Activated CD4-positive, alpha-beta T cell treated with anti-CD3 and anti-CD28 coated beads, Interleukin-2, amount 10 ng/mL, durations not matched to agents 7 days and 5 days (primary cell): ENCODE measurements around the gene SPRED2. TPM values are rescaled to one million over a fixed set of nuclear protein-coding genes. Genes with fewer than 3 reads are reported as not detected.

Experiments used
- CTCF ChIA-PET: fragments of 350-600 bp; sonication (Branson Sonifier 250); formaldehyde crosslinking; loops from one replicate; lab custom pipeline; 2021; ENCODE audit warnings: antibody characterized with exemption; lab: Charles Lee
- POLR2A ChIA-PET: fragments of 350-600 bp; sonication (Branson Sonifier 250); formaldehyde crosslinking; loops from one replicate; lab custom pipeline; 2021; ENCODE audit warnings: antibody characterized with exemption; lab: Charles Lee
- DNase-seq: peaks from one replicate; pipeline ENCODE4 v3.0.0-alpha.2; 2020
- H3K27ac Mint-ChIP-seq: one replicate; pipeline ENCODE4 v1.8.0; 2021; ENCODE audit warnings: mild to moderate bottlenecking, moderate library complexity, mixed read lengths
- H3K27me3 Mint-ChIP-seq: one replicate; pipeline ENCODE4 v1.8.0; 2021; ENCODE audit warnings: mixed read lengths
- H3K36me3 Mint-ChIP-seq: one replicate; pipeline ENCODE4 v1.8.0; 2021; ENCODE audit warnings: low read depth, mixed read lengths
- H3K4me1 Mint-ChIP-seq: one replicate; pipeline ENCODE4 v1.8.0; 2021; ENCODE audit warnings: mixed read lengths
- H3K4me3 Mint-ChIP-seq: one replicate; pipeline ENCODE4 v1.8.0; 2021; ENCODE audit warnings: mild to moderate bottlenecking, moderate library complexity, mixed read lengths
- H3K9me3 Mint-ChIP-seq: one replicate; pipeline ENCODE4 v1.8.0; 2021; ENCODE audit warnings: mixed read lengths
- total RNA-seq, 2 experiments: library from RNA; stranded (reverse); gene quantifications; one replicate each; pipeline ENCODE4 v1.2.3, GENCODE V29; 2021

Gene SPRED2
- total RNA-seq, 2 experiments from 2014 or later = 6.2 to 8.1 TPM

DNA sequence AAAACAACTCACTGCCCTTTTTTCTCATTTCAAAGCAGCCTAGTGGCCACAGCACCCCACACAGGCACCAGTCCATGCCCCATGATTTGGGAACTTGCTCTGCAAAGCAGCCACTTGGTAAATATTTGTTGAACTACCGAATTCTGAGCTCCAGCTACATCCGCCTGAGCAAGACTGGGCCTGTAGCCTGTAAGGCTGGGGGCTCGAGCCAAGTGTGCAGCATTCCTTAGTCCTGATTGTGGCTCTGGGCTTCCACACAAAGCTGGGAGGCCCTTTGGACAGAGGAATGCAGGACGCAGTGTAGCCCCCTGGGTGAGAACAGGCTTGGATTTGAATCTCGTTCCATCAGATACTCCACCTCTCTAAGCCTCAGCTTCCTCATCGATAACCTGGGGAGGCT is 116.3 kb downstream of the SPRED2 start:
- ChIA-PET POLR2A (no interaction called here), CTCF (interaction anchor here (0.7 kb wide), 1 partner anchor 15 kb away, joined by 3 read pairs; no protein-coding TSS in a partner anchor)
- Mint-ChIP-seq H3K4me1 (peaks cover 25% of the 10 kb centered on the region), H3K9me3 (peaks cover 4% of the 10 kb centered on the region), H3K27me3 (no peaks in the 10 kb centered on the region), H3K4me3 (no peak overlapping the region), H3K27ac (no peak overlapping the region), H3K36me3 (peaks cover 8% of the 10 kb centered on the region)
- DNase-seq = no peak

DNA sequence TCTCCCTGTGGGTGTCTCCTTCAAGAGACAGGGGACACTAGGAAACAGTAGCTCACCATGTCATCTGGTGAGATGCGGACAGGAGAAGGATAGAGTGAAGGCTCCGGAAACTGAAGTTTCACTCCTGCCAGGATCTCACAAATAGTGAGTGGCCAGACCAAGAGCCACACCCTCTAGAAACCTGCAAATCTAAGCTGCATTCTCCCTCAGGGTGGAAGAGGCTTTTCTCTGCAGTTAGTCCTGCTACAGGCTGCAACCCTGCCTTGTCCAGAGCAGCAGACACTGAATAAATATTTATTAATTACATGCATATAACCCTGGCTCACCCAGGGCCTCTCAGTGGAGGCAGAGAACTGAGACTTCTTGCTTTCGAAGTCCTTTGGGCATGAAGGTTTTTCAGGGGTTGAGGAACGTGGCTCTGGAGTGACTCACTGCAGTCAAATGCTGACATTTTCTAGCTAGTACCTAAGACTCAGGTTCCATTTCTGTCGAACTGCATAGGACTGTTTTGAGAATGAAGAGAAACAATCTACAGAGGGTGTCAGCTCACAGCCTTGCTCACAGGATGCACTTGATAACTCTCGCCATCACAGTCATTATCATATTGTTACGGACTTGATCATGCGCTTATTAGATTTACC is 117.5 kb downstream of the SPRED2 start:
- H3K27ac Mint-ChIP-seq = no peak overlapping the region
- no peaks in the 10 kb centered on the region for H3K27me3 Mint-ChIP-seq

GRCh38 chr2:65313954-65314256 is 118.5 kb downstream of the SPRED2 start:
- POLR2A ChIA-PET = no interaction called here
- H3K4me1 Mint-ChIP-seq = peaks cover 12% of the 10 kb centered on the region
- DNase-seq = no peak
- H3K36me3 Mint-ChIP-seq = peaks cover 6% of the 10 kb centered on the region
- H3K27me3 Mint-ChIP-seq = no peaks in the 10 kb centered on the region
- CTCF ChIA-PET = interaction anchor here (0.6 kb wide), 1 partner anchor 9 kb away, joined by 4 read pairs; no protein-coding TSS in a partner anchor
- H3K4me3 Mint-ChIP-seq = no peak overlapping the region
- H3K27ac Mint-ChIP-seq = no peak overlapping the region
- peaks cover 1% of the 10 kb centered on the region for H3K9me3 Mint-ChIP-seq

More for the DNA sequence above, 117.5 kb downstream of the SPRED2 start:
- ChIA-PET CTCF (interaction anchor here (1.0 to 1.1 kb wide), 2 partner anchors 17 to 44 kb away, joined by 3 read pairs; no protein-coding TSS in a partner anchor), POLR2A (no interaction called here)
- no peak for DNase-seq
- Mint-ChIP-seq H3K4me3 (no peak overlapping the region), H3K4me1 (peaks cover 15% of the 10 kb centered on the region), H3K9me3 (peaks cover 4% of the 10 kb centered on the region), H3K36me3 (peaks cover 8% of the 10 kb centered on the region)

GRCh38 chr2:65313126-65313953 is 119.1 kb downstream of the SPRED2 start:
- Mint-ChIP-seq H3K4me1 (peaks cover 12% of the 10 kb centered on the region), H3K27ac (no peak overlapping the region), H3K36me3 (peaks cover 4% of the 10 kb centered on the region), H3K27me3 (no peaks in the 10 kb centered on the region), H3K9me3 (no peaks in the 10 kb centered on the region), H3K4me3 (no peak overlapping the region)
- no peak for DNase-seq
- CTCF ChIA-PET = interaction anchor here (0.6 to 3.9 kb wide), 2 partner anchors 9 to 13 kb away, joined by 4 to 11 read pairs; no protein-coding TSS in a partner anchor
- POLR2A ChIA-PET = no interaction called here

DNA sequence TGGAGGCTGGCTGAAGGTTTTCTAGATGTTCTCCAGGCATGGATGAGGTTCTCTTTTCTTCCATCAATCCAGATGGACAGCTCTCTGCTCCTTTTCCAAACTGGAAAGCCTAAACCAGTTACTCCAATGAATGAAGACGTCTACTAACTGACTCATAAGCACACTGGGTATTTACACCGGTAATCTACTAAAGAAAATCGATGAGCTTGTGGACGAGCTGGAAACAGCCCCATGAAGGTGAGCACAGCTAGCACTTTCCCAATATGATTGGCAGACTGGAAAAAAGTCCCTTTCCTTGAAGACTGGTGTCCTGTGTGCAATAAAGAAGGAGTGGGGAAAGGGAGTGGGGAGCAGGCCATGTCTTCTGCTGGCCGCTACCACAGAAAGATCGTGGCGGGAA is 120.8 kb downstream of the SPRED2 start:
- POLR2A ChIA-PET = no interaction called here
- Mint-ChIP-seq H3K36me3 (peaks cover 4% of the 10 kb centered on the region), H3K27me3 (no peaks in the 10 kb centered on the region), H3K27ac (no peak overlapping the region), H3K4me1 (peaks cover 9% of the 10 kb centered on the region), H3K4me3 (no peak overlapping the region), H3K9me3 (no peaks in the 10 kb centered on the region)
- DNase-seq = no peak
- CTCF ChIA-PET = interaction anchor here (3.9 kb wide), 1 partner anchor 11 kb away, joined by 11 read pairs; no protein-coding TSS in a partner anchor

GRCh38 chr2:65311049-65311448 is 121.3 kb downstream of the SPRED2 start:
- CTCF ChIA-PET = interaction anchor here (3.9 kb wide), 1 partner anchor 11 kb away, joined by 11 read pairs; no protein-coding TSS in a partner anchor
- no peak overlapping the region for H3K27ac Mint-ChIP-seq
- H3K27me3 Mint-ChIP-seq = no peaks in the 10 kb centered on the region
- H3K36me3 Mint-ChIP-seq = peaks cover 4% of the 10 kb centered on the region
- POLR2A ChIA-PET = no interaction called here
- H3K4me3 Mint-ChIP-seq = no peak overlapping the region
- no peak for DNase-seq
- no peaks in the 10 kb centered on the region for H3K9me3 Mint-ChIP-seq
- H3K4me1 Mint-ChIP-seq = peaks cover 6% of the 10 kb centered on the region

DNA sequence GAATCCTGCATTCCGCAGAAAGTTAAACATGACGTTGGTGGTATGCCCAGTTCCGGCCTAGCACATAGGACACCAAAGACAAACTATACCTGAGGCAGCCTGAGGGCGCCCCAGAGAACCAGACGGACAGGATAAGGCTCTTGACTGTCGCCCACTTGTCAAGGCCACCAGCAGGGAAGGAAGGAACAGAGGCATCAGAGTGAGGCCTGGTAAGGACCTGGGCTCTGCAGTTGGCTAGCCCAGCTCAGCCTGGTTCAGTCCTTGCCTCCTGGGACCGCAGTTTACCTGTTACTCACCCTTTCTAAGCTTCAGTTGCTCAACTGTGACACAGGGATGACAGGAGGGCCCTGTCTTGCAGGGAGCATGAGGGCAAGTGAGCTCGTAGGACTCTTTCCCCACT is 122.7 kb downstream of the SPRED2 start:
- peaks cover 2% of the 10 kb centered on the region for H3K27me3 Mint-ChIP-seq
- peaks cover 4% of the 10 kb centered on the region for H3K36me3 Mint-ChIP-seq
- no peak for DNase-seq
- H3K4me1 Mint-ChIP-seq = peaks cover 6% of the 10 kb centered on the region
- H3K9me3 Mint-ChIP-seq = no peaks in the 10 kb centered on the region
- POLR2A ChIA-PET = no interaction called here
- no peak overlapping the region for H3K27ac Mint-ChIP-seq
- no peak overlapping the region for H3K4me3 Mint-ChIP-seq
- CTCF ChIA-PET = interaction anchor here (0.6 to 3.9 kb wide), 3 partner anchors 9 to 63 kb away, joined by 3 to 11 read pairs (median 3); no protein-coding TSS in a partner anchor

GRCh38 chr2:65305934-65306333 is 126.5 kb downstream of the SPRED2 start:
- H3K4me1 Mint-ChIP-seq = peaks cover 22% of the 10 kb centered on the region
- DNase-seq = no peak
- no peaks in the 10 kb centered on the region for H3K9me3 Mint-ChIP-seq
- H3K36me3 Mint-ChIP-seq = peaks cover 5% of the 10 kb centered on the region
- no peak overlapping the region for H3K27ac Mint-ChIP-seq
- peaks cover 8% of the 10 kb centered on the region for H3K27me3 Mint-ChIP-seq
- ChIA-PET CTCF (no interaction called here), POLR2A (no interaction called here)
- H3K4me3 Mint-ChIP-seq = no peak overlapping the region

DNA sequence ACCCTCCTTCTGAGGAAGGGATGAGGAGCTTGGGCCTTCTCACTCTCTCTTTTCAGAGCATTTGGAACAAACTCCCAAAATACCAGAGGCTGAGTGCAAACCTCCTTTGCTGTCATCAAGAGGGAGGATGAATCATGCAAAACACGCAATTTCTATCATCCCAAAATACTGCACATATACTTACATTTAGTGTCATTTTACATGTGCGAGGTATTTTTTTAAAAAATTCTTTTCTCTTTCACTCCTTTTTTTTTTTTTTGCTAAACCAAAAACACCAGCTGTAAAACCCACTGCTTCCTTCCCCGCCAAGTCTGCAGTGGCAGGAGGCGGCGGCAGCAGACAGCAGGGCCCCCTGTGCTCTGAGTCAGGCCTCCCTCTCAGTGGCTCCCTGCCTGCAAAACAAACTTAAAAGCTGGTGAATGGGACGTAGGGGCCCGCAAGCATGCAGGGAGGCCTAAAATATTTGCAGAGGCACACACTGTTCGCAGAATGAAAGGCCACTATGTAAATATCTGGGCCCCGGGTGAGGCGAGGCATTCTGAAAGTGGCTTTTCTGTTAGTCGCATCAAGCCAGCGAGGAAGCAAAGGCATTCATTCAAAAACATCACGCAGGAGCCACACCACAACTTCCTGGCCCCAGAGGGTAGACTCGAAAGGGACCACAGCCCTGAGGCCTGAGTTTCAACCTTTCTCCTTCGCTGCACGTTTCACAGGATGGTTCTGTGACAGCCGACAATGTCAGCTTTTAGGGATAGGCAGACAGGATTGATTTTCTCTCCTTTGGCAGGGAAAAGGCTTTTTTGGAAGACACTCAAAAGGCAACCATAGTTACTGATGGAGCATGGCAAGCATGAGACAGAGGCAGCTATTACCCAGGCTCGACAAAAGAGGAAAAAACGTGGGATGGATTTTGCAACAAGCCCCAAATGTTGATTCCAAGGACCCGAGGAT is 131.4 kb downstream of the SPRED2 start:
- H3K4me3 Mint-ChIP-seq = peak overlapping the region; percentile 66
- POLR2A ChIA-PET = interaction anchor here (0.6 kb wide), 3 partner anchors 16 to 550 kb away, joined by 3 to 4 read pairs (median 3); no protein-coding TSS in a partner anchor
- peaks cover 11% of the 10 kb centered on the region for H3K27me3 Mint-ChIP-seq
- H3K27ac Mint-ChIP-seq = peak overlapping the region; percentile 94
- CTCF ChIA-PET = interaction anchor here (0.7 to 2.7 kb wide), 4 partner anchors 10 to 86 kb away, joined by 3 to 11 read pairs (median 4); no protein-coding TSS in a partner anchor
- H3K4me1 Mint-ChIP-seq = peaks cover 57% of the 10 kb centered on the region
- no peaks in the 10 kb centered on the region for H3K9me3 Mint-ChIP-seq
- peak; percentile 83 for DNase-seq
- H3K36me3 Mint-ChIP-seq = peaks cover 5% of the 10 kb centered on the region

DNA sequence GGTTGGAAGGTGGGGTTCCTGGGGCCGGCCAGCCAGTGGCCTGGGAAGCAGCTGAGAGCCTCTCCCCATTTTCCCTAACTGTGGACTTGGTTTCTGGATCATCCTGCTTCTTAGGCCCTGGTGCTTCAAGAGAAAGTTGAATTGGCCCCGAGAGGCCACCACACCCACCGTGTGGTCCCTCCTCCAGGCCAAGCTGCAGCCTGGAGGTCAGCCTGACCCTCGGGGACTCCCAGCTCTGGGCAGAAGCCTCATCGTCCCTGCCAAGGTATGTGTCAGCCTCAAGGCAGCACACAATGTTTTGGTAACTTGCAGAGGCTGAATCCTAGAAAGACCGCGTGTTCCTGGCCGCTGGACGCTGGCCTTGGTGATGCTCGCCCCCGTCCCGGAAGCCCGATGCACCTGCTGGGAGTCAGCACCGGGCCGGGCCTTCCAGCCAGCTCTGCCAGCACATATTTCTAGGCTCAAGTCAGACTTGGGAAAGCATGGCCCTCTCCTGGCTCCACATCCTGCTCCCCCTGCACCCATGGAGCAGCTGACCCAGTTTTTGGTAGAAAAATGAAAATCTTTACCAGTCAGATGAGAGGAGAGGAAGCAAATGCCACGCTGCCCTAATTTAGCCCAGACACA is 132.2 kb downstream of the SPRED2 start:
- no peak for DNase-seq
- peak overlapping the region; percentile 94 for H3K27ac Mint-ChIP-seq
- POLR2A ChIA-PET = interaction anchor here (0.6 kb wide), 1 partner anchor 17 kb away, joined by 4 read pairs; no protein-coding TSS in a partner anchor
- peak overlapping the region; percentile 66 for H3K4me3 Mint-ChIP-seq
- peaks cover 57% of the 10 kb centered on the region for H3K4me1 Mint-ChIP-seq
- peaks cover 12% of the 10 kb centered on the region for H3K27me3 Mint-ChIP-seq
- peaks cover 5% of the 10 kb centered on the region for H3K36me3 Mint-ChIP-seq
- H3K9me3 Mint-ChIP-seq = no peaks in the 10 kb centered on the region
- CTCF ChIA-PET = interaction anchor here (2.4 to 2.7 kb wide), 2 partner anchors 11 to 53 kb away, joined by 5 to 11 read pairs; no protein-coding TSS in a partner anchor

- DNase-seq = peak; percentile 20
- Mint-ChIP-seq H3K36me3 (peaks cover 5% of the 10 kb centered on the region), H3K4me3 (no peak overlapping the region), H3K9me3 (no peaks in the 10 kb centered on the region), H3K27ac (peak overlapping the region; percentile 94), H3K27me3 (peaks cover 19% of the 10 kb centered on the region), H3K4me1 (peaks cover 57% of the 10 kb centered on the region)
- ChIA-PET CTCF (interaction anchor here (2.4 to 2.7 kb wide), 2 partner anchors 12 to 54 kb away, joined by 5 to 11 read pairs; no protein-coding TSS in a partner anchor), POLR2A (interaction anchor here (0.6 kb wide), 1 partner anchor 18 kb away, joined by 5 read pairs; no protein-coding TSS in a partner anchor)
These were observed 133.2 kb downstream of the SPRED2 start for GRCh38 chr2:65299246-65299645.
